Prostate gland (tissue), 2 donors: ENCODE measurements around the gene RSPRY1.

Experiments
- CTCF ChIP-seq, 4 experiments: fragments of 200-600 bp in 2 of 4; fragments of 450-650 bp in 2 of 4; sonication (generic) in 2 of 4; IDR thresholded peaks; 1 replicate in 3 of 4; 2 replicates in 1 of 4; pipeline ENCODE4 v1.5.1; 2016 to 2019; ENCODE audit warnings: antibody characterized with exemption in 4 of 4, mild to moderate bottlenecking in 2 of 4, moderate library complexity in 2 of 4
- POLR2A ChIP-seq: fragments of 450-650 bp; IDR thresholded peaks from one replicate; pipeline ENCODE4 v1.6.1; 2016; ENCODE audit warnings: antibody characterized with exemption, mild to moderate bottlenecking
- POLR2AphosphoS5 ChIP-seq: sonication (generic); formaldehyde crosslinking; IDR thresholded peaks from one replicate; pipeline ENCODE4 v1.6.1; 2017; ENCODE audit warnings: antibody characterized with exemption

DNA sequence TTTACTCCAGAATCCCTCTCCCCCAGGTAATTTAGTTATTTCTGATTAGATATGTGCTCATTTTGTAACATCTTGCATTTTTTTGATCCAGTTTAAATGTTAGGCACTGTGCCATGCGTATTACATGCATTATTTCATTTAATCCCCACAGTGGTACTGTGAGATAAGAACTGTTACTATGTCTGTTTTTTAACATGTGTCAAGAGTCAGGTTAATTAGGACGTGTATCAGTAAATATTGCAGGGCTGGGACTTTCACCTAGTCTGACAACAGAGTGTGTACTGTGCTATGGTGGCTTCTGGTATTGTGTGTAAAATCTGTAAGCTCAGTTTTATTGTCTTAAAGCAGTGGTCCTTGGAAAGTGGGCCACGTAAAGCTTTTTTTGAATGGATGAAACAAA, 10.6 kb downstream of the RSPRY1 start:
- TF ChIP-seq CTCF (IDR thresholded peaks at IDR 0.05) (no peak), POLR2AphosphoS5 (no peak), POLR2A (no peak)
